ENCODE results near the gene KCNE2. TPM values are rescaled to one million over a fixed set of nuclear protein-coding genes. Genes with fewer than 3 reads are reported as not detected.

KCNE2 gene
- total RNA-seq, 1 donor from 2014 or later: not detected

DNA sequence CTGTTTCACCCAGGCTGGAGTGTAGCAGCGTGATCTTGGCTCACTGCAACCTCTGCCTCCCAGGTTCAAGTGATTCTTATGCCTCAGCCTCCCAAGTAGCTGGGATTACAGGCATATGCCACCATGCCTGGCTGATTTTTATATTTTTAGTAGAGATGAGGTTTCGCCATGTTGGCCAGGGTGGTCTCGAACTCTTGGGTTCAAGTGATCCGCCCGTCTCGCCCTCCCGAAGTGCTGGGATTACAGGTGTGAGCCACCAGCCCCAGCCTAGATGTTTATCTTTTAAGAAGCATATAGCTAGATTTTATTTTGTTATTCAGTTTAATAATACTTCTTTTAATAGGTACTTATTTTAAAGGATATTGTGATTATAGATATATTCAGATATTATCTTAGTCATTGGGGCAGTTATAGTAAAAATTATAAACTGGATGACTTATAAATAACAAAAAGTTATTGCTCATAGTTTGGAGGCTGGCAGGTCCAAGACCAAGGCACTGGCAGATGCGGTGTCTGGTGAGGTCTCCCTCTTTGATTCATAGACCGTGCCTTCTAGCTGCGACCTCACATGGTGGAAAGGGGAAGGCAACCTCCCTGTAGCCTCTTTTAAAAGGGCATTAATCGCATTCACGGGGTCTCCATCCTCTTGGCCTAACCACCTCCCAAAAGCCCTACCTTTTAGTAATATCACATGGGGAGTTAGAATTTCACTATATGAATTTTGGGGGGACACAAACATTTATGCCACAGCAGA, 3.1 kb upstream of the KCNE2 start:
- no peak for TF ChIP-seq CTCF (IDR thresholded peaks at IDR 0.05; ENCODE audit: insufficient read depth, low read length, severe bottlenecking)
- H3K4me3 ChIP-seq (ENCODE audit: low read depth, low read length): no peak overlapping the region
- no peak for FAIRE-seq
- H3K36me3 ChIP-seq (ENCODE audit: control insufficient read depth, insufficient read depth, low read length): no peaks in the 10 kb centered on the region
- H3K27me3 ChIP-seq (ENCODE audit: control insufficient read depth, insufficient read depth, low read length): no peaks in the 10 kb centered on the region
- DNase-seq (ENCODE audit: low read depth): no peak

DNA sequence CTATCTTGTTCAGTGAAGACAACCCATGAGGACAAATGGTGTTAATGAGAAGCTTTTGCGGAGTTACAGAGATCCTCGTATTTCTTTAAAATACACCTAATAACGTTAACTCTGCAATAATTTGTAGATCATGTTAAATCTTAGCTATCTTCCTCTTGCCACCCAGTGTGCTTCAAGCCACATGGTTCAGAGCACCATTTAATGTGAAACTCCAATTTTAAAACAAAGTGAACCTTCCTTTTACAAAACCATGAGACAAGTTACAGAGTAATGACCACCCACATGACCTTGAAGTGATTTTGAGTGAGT, 1.7 kb upstream of the KCNE2 start:
- Histone ChIP-seq H3K27me3 (ENCODE audit: control insufficient read depth, insufficient read depth, low read length) (no peaks in the 10 kb centered on the region), H3K4me3 (ENCODE audit: low read depth, low read length) (no peak overlapping the region), H3K36me3 (ENCODE audit: control insufficient read depth, insufficient read depth, low read length) (no peaks in the 10 kb centered on the region)
- FAIRE-seq: no peak
- no peak for TF ChIP-seq CTCF (IDR thresholded peaks at IDR 0.05; ENCODE audit: insufficient read depth, low read length, severe bottlenecking)
- no peak for DNase-seq (ENCODE audit: low read depth)

GRCh38 chr21:34362670-34363069, 1.1 kb upstream of the KCNE2 start:
- TF ChIP-seq CTCF (IDR thresholded peaks at IDR 0.05; ENCODE audit: insufficient read depth, low read length, severe bottlenecking): no peak

DNA sequence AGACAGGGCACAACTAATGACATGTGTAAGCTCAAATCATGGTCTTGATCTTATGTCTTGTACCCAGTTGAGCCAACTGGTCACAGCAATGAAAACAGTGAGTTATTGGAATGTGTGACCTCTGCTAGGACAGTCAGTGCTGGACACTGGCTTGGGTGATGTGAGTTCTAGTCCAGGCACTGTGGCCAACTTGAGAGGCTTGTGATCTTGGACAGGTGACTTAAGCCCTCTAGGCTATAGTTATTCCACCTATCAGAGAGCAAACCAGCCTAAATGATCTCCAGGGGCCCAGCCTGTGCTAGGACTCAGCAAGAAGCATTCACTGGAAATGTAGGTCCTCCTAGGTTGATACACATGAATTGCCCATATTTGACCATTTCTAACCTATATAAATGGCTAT, 1.1 kb downstream of the KCNE2 start:
- H3K36me3 ChIP-seq (ENCODE audit: control insufficient read depth, insufficient read depth, low read length): no peaks in the 10 kb centered on the region

More at GRCh38 chr21:34362670-34363069, 1.1 kb upstream of the KCNE2 start:
- Histone ChIP-seq H3K4me3 (ENCODE audit: low read depth, low read length) (no peak overlapping the region), H3K36me3 (ENCODE audit: control insufficient read depth, insufficient read depth, low read length) (no peaks in the 10 kb centered on the region), H3K27me3 (ENCODE audit: control insufficient read depth, insufficient read depth, low read length) (no peaks in the 10 kb centered on the region)
- FAIRE-seq (no peak), DNase-seq (ENCODE audit: low read depth) (no peak)

GRCh38 chr21:34365809-34366208, 2.0 kb downstream of the KCNE2 start:
- DNase-seq (ENCODE audit: low read depth): no peak
- no peak overlapping the region for H3K4me3 ChIP-seq (ENCODE audit: low read depth, low read length)
- FAIRE-seq: no peak
- no peaks in the 10 kb centered on the region for H3K36me3 ChIP-seq (ENCODE audit: control insufficient read depth, insufficient read depth, low read length)
- TF ChIP-seq CTCF (IDR thresholded peaks at IDR 0.05; ENCODE audit: insufficient read depth, low read length, severe bottlenecking): no peak
- H3K27me3 ChIP-seq (ENCODE audit: control insufficient read depth, insufficient read depth, low read length): no peaks in the 10 kb centered on the region

More for the DNA sequence above, 1.1 kb downstream of the KCNE2 start:
- FAIRE-seq (no peak), DNase-seq (ENCODE audit: low read depth) (no peak)
- H3K4me3 ChIP-seq (ENCODE audit: low read depth, low read length): no peak overlapping the region
- no peaks in the 10 kb centered on the region for H3K27me3 ChIP-seq (ENCODE audit: control insufficient read depth, insufficient read depth, low read length)
- no peak for TF ChIP-seq CTCF (IDR thresholded peaks at IDR 0.05; ENCODE audit: insufficient read depth, low read length, severe bottlenecking)

Data from bronchial epithelial cell (primary cell).